Fibroblast of lung (primary cell): Measurements from ENCODE around the gene CTDNEP1. TPM values are rescaled to one million over a fixed set of nuclear protein-coding genes. Genes with fewer than 3 reads are reported as not detected.
A peak's percentile ranks its signal among the peaks of the same experiment; 100 is the strongest.

Source experiments
- DNase-seq, 2 donors: peaks; one replicate each; pipeline versions ENCODE4 v3.0.0 to v3.0.0-alpha.2; 2010; ENCODE audit warnings: low read depth in 2 of 2
- H2AFZ ChIP-seq: 2 replicates; pipeline ENCODE4 v1.5.1; 2012; ENCODE audit warnings: low read length, control low read depth, inconsistent platforms
- H3K27ac ChIP-seq: 2 replicates; pipeline ENCODE4 v1.5.1; 2011; ENCODE audit warnings: low read length, control low read depth; ENCODE audit not compliant: insufficient read depth
- H3K27me3 ChIP-seq: 2 replicates; pipeline ENCODE4 v1.5.1; 2011; ENCODE audit warnings: mild to moderate bottlenecking, low read length; ENCODE audit not compliant: control insufficient read depth, insufficient read depth
- H3K36me3 ChIP-seq: 2 replicates; pipeline ENCODE4 v1.5.1; 2011; ENCODE audit warnings: low read length; ENCODE audit not compliant: control insufficient read depth, insufficient read depth
- H3K4me1 ChIP-seq: 2 replicates; pipeline ENCODE4 v1.5.1; 2011; ENCODE audit warnings: low read length; ENCODE audit not compliant: control insufficient read depth, insufficient read depth; ENCODE audit errors: extremely low read depth
- H3K4me2 ChIP-seq: 2 replicates; pipeline ENCODE4 v1.5.1; 2011; ENCODE audit warnings: low read length, control low read depth; ENCODE audit not compliant: insufficient read depth; ENCODE audit errors: extremely low read depth
- H3K4me3 ChIP-seq, 4 experiments: fragments of 200-600 bp in 1 of 4; sonication (generic) in 1 of 4; replicated peaks in 1 of 4; 2 replicates each; pipeline ENCODE4 v1.5.1; 2011 to 2016; ENCODE audit warnings: low read length in 4 of 4, low read depth in 3 of 4, mild to moderate bottlenecking in 3 of 4, control low read depth in 2 of 4, inconsistent platforms in 1 of 4, mixed read lengths in 1 of 4; ENCODE audit not compliant: insufficient read depth in 1 of 4; ENCODE audit errors: control extremely low read depth in 1 of 4
- H3K79me2 ChIP-seq: 2 replicates; pipeline ENCODE4 v1.5.1; 2012; ENCODE audit warnings: mild to moderate bottlenecking, low read length, inconsistent platforms; ENCODE audit not compliant: control insufficient read depth, insufficient read depth
- H3K9ac ChIP-seq: 2 replicates; pipeline ENCODE4 v1.5.1; 2011; ENCODE audit warnings: mild to moderate bottlenecking, low read length, control low read depth; ENCODE audit not compliant: insufficient read depth
- H3K9me3 ChIP-seq: 2 replicates; pipeline ENCODE4 v1.5.1; 2012; ENCODE audit warnings: low read depth, low read length; ENCODE audit not compliant: control insufficient read depth, insufficient read depth
- H4K20me1 ChIP-seq: 2 replicates; pipeline ENCODE4 v1.5.1; 2011; ENCODE audit warnings: low read length; ENCODE audit not compliant: control insufficient read depth, insufficient read depth; ENCODE audit errors: extremely low read depth
- EZH2 ChIP-seq: IDR thresholded peaks from 2 replicates; pipeline ENCODE4 v1.5.1; 2012; ENCODE audit warnings: low read length, control low read depth, mild to moderate bottlenecking; ENCODE audit errors: missing control alignments
- polyA plus RNA-seq, 2 donors: library from polyadenylated mRNA; depleted of rRNA in 1 of 2; stranded (reverse) in 1 of 2; unstranded in 1 of 2; fragments of >200 nt; gene quantifications; 2 replicates each; pipeline ENCODE4 v1.2.1, GENCODE V29; 2011 to 2012; ENCODE audit warnings: missing spikeins in 1 of 2
- total RNA-seq: library from RNA; depleted of rRNA; stranded (reverse); fragments of >200 nt; gene quantifications from 2 replicates; pipeline ENCODE4 v1.2.1, GENCODE V29; 2014
- TF ChIP-seq, protein P1 (sequence below), 2 donors: IDR thresholded peaks in 1 of 2; conservative IDR thresholded peaks in 1 of 2; 1 replicate in 1 of 2; 2 replicates in 1 of 2; pipeline ENCODE4 v1.5.1; 2011 to 2012; ENCODE audit warnings: low read length in 2 of 2, control low read depth in 1 of 2, inconsistent platforms in 1 of 2, low read depth in 1 of 2, mild to moderate bottlenecking in 1 of 2

The CTDNEP1 gene
- total and polyA plus RNA-seq, 2 donors (not counting 1 experiment from before 2014, with no cell fraction given) = 40.5 to 134 TPM

DNA sequence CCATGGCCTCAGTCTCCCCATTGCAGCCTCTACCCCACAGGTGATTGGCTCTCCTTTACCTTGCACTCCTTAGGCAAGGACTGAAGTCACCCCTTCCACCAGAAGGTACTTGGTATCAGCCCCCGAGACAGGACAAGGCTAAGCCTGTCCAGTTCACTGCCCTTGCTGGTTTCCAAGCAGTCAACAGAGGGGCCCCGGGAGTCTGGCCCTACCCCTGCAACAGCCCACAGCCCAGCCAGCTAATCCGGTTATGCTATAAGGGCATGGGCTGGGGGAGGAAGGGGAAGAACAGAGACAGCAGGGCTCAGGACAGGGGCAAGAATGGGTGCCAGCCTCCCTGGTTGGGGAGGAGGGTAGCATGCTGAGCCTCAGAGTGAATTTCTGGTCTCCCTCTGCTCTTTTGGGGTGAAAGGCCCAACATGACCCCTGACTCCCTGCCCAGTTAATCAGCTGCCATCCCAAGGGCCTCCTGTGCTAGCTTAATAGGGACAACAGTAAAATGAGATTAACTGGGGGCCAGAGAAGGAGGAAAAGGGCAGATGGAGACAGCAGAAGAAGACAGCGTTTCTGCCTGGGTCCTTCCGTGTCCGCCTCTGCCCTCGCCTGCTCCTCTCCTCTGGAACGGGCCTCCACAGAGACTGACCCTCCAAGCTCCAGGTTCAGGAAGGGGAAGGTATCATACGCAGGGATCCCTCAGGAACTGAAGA, 42.6 kb downstream of the CTDNEP1 start:
- Histone ChIP-seq H2AFZ (no peak overlapping the region), H3K4me3 (no peak overlapping the region), H3K9me3 (no peaks in the 10 kb centered on the region), H3K4me1 (peaks cover 5% of the 10 kb centered on the region), H3K4me2 (no peak overlapping the region), H3K79me2 (peaks cover 19% of the 10 kb centered on the region), H3K27me3 (no peaks in the 10 kb centered on the region), H3K9ac (no peak overlapping the region), H4K20me1 (no peaks in the 10 kb centered on the region), H3K36me3 (no peaks in the 10 kb centered on the region), H3K27ac (no peak overlapping the region)
- DNase-seq = no peak
- TF ChIP-seq, protein P1, sequence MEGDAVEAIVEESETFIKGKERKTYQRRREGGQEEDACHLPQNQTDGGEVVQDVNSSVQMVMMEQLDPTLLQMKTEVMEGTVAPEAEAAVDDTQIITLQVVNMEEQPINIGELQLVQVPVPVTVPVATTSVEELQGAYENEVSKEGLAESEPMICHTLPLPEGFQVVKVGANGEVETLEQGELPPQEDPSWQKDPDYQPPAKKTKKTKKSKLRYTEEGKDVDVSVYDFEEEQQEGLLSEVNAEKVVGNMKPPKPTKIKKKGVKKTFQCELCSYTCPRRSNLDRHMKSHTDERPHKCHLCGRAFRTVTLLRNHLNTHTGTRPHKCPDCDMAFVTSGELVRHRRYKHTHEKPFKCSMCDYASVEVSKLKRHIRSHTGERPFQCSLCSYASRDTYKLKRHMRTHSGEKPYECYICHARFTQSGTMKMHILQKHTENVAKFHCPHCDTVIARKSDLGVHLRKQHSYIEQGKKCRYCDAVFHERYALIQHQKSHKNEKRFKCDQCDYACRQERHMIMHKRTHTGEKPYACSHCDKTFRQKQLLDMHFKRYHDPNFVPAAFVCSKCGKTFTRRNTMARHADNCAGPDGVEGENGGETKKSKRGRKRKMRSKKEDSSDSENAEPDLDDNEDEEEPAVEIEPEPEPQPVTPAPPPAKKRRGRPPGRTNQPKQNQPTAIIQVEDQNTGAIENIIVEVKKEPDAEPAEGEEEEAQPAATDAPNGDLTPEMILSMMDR (conservative IDR thresholded peaks at IDR 0.05 in 1 of 2, IDR thresholded peaks at IDR 0.05 in 1 of 2; ENCODE audit: low read depth in 1 of 2, low read length in 2 of 2) = no peak
- no peak for TF ChIP-seq EZH2

DNA sequence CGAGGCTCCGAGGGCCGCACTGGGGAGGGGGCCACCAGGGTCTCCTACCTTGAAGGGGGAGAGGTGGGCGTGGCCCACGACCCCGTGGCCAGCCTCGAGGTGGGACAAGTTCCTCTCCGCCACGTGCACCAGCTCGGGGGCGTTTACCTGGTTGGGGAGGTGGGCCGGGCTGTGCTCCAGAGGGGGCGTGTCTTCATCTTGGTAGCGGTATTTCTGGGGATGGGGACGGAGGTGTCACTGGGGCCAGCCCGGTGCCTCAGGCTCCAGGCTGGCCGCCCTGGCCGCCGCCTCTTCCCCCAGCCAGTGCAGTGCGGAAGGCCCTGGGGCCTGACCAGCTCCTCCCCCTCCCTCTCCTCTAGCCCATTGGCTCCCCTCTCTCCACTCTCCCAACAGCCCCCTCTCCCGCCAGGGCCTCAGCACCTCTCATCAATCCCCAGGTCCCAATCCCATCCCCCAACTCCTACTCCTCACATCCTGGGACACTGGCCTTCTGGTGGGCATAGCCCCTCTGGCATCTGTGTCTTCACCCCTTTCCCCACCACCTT, 43.4 kb downstream of the CTDNEP1 start:
- no peak for TF ChIP-seq EZH2
- TF ChIP-seq, protein P1 (conservative IDR thresholded peaks at IDR 0.05 in 1 of 2, IDR thresholded peaks at IDR 0.05 in 1 of 2; ENCODE audit: low read depth in 1 of 2, low read length in 2 of 2) = no peak

DNA sequence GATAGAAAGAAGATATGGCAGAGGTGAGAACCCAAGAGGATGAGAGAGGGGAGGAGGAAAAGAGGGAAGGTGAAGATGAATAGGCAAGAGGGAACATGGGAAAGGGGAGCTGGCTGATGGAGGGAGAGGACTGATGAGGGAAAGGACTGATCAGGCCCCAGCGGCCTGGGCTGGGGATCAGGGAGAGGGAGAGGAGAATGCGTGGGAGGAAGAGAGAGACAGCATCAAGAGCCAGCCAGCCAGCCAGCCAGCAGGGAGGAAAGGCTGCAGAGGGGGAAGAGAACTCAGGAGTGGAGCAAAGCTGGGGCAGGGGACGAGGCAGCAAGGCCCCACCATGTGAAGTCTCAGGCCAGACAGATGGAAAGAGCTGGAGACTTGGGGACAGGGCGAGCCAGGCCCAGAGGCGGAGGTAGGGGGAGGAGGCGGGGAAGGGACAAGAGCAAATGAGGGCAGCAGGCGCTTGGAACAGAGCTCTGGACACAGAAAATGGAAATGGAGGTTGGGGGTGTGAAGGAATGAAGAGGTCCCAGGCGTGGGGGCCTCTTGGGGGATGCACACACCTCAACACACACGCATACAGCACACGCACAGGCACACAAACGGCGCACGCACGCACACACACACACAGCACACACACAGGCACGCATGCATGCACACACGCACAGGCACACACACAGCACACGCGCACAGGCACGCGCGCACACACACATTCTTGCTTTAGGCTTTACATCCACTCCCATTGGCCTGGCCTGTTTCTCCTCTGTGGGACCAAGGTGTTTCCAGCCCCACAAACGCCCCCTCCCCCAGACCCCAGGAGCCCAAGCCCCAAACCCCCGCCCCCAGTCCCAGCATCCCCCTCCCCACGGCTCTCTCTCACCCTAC, 44.2 kb downstream of the CTDNEP1 start:
- DNase-seq = peak in 1 of 2 donors; percentile 25
- H4K20me1 ChIP-seq = no peaks in the 10 kb centered on the region
- H3K27ac ChIP-seq = peak overlapping the region; percentile 9
- peaks cover 12% of the 10 kb centered on the region for H3K79me2 ChIP-seq
- no peak overlapping the region for H3K4me3 ChIP-seq
- peaks cover 10% of the 10 kb centered on the region for H3K36me3 ChIP-seq
- H3K9ac ChIP-seq = no peak overlapping the region
- H2AFZ ChIP-seq = no peak overlapping the region
- peaks cover 5% of the 10 kb centered on the region for H3K4me1 ChIP-seq
- no peaks in the 10 kb centered on the region for H3K9me3 ChIP-seq
- H3K4me2 ChIP-seq = peak overlapping the region; percentile 37
- TF ChIP-seq, protein P1 (conservative IDR thresholded peaks at IDR 0.05 in 1 of 2, IDR thresholded peaks at IDR 0.05 in 1 of 2; ENCODE audit: low read depth in 1 of 2, low read length in 2 of 2) = no peak
- no peak for TF ChIP-seq EZH2
- H3K27me3 ChIP-seq = no peaks in the 10 kb centered on the region

More for the DNA sequence above, 43.4 kb downstream of the CTDNEP1 start:
- Histone ChIP-seq H3K4me1 (peaks cover 5% of the 10 kb centered on the region), H3K27me3 (no peaks in the 10 kb centered on the region), H3K9me3 (no peaks in the 10 kb centered on the region), H3K4me2 (no peak overlapping the region), H2AFZ (no peak overlapping the region), H3K36me3 (peaks cover 6% of the 10 kb centered on the region), H4K20me1 (no peaks in the 10 kb centered on the region), H3K4me3 (no peak overlapping the region), H3K9ac (no peak overlapping the region), H3K79me2 (peaks cover 12% of the 10 kb centered on the region), H3K27ac (no peak overlapping the region)
- no peak for DNase-seq
